Motor neuron (in vitro differentiated cells): ENCODE measurements around the gene BRAT1. TPM values are rescaled to one million over a fixed set of nuclear protein-coding genes. Genes with fewer than 3 reads are reported as not detected.
A peak's percentile ranks its signal among the peaks of the same experiment; 100 is the strongest.
"Not testable (repeated sequence)": the region's sequence is repeated elsewhere in the genome, so short reads cannot be mapped to it uniquely, and the experiment has no call there.

Source experiments
- ATAC-seq, 8 experiments: fragments of 200-7000 bp; cut with Tn5 transposase; replicated peaks in 6 of 8; 2 replicates each; pipeline ENCODE4 v1.8.0; 2021; ENCODE audit warnings: mild to moderate bottlenecking in 8 of 8, moderate library complexity in 8 of 8
- H3K27ac ChIP-seq, 2 donors: fragments of 250-450 bp; sonication (Bioruptor Pico); 2 replicates each; pipeline ENCODE4 v1.9.0; 2021; ENCODE audit warnings: antibody characterized with exemption in 2 of 2, mild to moderate bottlenecking in 2 of 2, moderate library complexity in 1 of 2
- H3K4me1 ChIP-seq, 2 donors: fragments of 250-450 bp; sonication (Bioruptor Pico); replicated peaks in 1 of 2; 2 replicates each; pipeline ENCODE4 v1.6.1; 2021; ENCODE audit warnings: antibody characterized with exemption in 2 of 2, mild to moderate bottlenecking in 2 of 2, moderate library complexity in 1 of 2
- H3K4me3 ChIP-seq, 5 donors: fragments of 250-450 bp; sonication (Bioruptor Pico); 2 replicates each; pipeline ENCODE4 v1.9.0; 2021; ENCODE audit warnings: antibody characterized with exemption in 5 of 5, mild to moderate bottlenecking in 5 of 5, moderate library complexity in 4 of 5
- WGBS, 10 experiments: fragments of 450-650 bp; shearing (Covaris generic); methylation state at CpG; one replicate each; pipeline ENCODE4 v1.0.0; 2022; 5-methylcytosine and 5-hydroxymethylcytosine counted together
- in situ Hi-C, 9 experiments: fragments of 400-800 bp; cut with MboI; loops; one replicate each; pipeline ENCODE4 v1.15.0; 2021; ENCODE audit warnings: low sequenced_read_pairs in 9 of 9, low pct_unique_long_range_greater_than_20kb in 2 of 9; ENCODE audit not compliant: unreplicated experiment in 9 of 9
- total RNA-seq, 8 experiments: library from RNA; unstranded; fragments of 300-600 nt; gene quantifications; 2 replicates each; pipeline versions ENCODE4 v1.2.3 to v1.2.4, GENCODE V29; 2022

The BRAT1 gene
- total RNA-seq, 8 experiments from 2014 or later, result 11.9 to 25.9 (median 19.6) TPM

DNA sequence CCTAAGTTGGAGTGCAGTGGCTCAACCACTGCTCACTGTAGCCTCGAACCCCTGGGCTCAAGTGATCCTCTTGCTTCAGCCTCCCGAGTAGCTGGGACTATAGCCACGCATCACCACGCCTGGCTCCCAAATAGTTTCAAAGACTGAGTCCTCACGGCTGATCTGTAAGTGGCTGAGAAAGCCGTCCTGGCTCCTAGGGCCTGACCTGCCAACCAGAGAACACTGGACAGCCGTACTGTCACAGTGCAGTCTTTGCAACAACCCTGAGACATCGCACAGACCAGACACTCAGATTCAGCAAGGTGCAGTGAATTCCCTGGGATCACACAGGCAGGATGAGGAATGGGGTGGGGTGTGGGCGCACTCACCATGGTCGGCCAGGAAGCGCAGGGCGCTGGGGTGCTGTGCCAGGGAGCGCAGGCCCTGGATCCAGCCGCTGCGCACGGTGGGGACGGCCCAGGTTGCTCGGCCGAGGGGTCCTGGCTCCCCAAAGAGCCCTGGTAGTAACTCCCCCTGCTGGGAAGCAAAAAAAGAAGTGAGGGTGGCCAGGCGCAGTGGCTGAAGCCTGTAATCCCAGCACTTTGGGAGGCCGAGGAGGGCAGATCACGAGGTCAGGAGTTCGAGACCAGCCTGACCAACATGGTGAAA, 10.7 kb downstream of the BRAT1 start:
- in situ Hi-C loops, result no loop called here
- Histone ChIP-seq H3K4me1 (no peaks in the 10 kb centered on the region), H3K27ac (no peak overlapping the region), H3K4me3 (no peak overlapping the region)
- no peak for ATAC-seq
- 80 to 100% (median 98%) methylated on average over 1 to 8 of the region's 23 CpGs; no CpG with 5 or more reads in 3 of the 10 experiments for WGBS, 10 experiments

DNA sequence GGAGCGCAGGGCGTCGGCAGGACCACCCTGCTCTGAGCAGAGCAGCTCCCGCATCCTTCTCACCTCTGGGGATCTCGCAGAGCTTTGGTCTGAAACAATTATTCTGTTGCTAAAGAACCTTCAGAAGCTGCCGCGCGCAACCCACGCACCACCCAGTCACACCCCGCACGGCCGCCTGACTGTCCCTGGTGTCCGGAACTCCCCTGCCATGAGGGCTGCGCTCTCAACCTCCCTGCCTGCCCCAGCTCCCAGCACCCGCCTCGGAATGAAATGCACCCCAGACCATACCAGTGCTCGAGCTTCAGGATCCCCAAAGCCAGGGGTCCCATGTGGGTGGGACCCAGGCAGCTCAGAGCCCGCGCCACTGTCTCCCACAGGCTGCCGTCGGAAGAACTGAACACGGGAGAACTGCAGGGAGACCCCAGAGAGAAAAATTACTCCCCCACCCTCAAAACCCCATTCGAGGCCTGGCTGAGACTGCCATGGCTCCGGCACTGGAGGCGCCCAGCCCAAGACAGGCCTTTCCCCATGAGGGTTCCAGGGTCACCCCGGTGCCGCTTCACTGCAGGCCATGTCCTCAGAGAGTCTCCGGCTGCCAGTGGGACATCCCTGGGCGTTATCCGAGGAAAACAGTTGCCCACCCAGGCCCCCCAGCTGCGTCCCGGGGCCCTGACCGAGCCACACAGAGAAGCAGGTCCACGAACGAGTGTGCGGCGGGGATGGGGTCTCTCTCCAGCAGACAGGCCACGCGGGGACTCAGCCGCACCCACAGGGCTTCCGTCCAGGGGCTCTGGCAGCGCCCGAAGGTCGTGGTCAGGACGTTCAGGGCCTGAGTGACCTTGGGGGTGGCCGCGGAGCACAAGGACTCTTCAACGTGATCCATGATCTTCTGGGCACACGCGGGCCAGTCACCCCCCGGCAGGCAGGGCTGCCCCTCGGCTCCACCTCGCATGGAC, 12.1 kb downstream of the BRAT1 start:
- Histone ChIP-seq H3K4me3 (no peak overlapping the region), H3K27ac (no peak overlapping the region), H3K4me1 (no peaks in the 10 kb centered on the region)
- no peak for ATAC-seq
- in situ Hi-C loops, result no loop called here
- WGBS, 10 experiments, result 80 to 100% (median 97%) methylated on average over 1 to 5 of the region's 53 CpGs; no CpG with 5 or more reads in 3 of the 10 experiments

DNA sequence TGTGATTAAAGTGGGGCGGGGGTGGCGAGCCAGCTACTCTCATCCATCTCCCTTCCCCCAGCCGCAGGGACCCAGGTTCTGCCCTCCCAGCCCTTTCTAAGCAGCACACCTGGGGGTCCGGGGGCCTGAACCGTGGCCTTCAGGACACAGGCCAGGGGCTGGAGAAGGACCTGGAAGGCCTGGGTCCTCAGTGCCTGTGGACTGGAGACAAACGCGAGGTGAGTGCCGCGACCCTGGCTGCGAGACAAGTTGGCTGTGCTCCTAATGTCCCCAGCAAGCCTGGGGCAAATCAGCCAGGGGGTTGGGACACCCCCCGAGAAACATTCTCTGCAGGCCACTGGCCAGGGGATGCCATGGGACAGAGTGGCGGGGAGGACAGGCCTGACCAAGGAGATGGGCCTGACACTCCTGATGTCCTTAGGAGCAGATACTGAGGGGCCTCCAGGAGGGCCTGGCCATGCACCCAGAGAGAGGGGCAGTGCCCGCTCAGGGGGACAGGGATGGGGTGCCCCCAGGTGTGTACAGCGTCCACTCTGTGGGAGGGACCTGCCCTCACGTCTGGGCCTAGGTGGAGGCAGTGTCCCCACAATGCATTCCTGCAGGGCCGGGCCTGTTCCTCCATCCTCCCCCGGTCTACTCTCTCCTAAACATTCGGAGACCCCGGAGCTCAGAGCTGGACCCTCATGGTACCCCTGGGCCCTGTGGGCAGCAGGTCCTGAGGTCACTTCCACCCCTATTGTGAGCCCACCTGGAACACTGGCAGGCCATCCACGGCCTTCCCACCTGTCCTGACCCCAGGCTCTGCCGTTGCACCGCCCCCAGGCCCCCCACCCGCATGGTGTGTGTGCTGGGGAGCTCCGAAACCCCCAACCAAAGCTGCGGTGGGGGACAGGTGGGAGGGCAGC, 13.1 kb downstream of the BRAT1 start:
- peak in 3 of 8 experiments; percentile 6 to 12 (median 9) for ATAC-seq
- H3K27ac ChIP-seq, result no peak overlapping the region
- WGBS, 10 experiments, result 93% methylated on average over 3 of the region's 25 CpGs; no CpG with 5 or more reads in 9 of the 10 experiments
- H3K4me3 ChIP-seq, result no peak overlapping the region
- no peaks in the 10 kb centered on the region for H3K4me1 ChIP-seq
- in situ Hi-C loops, result no loop called here

DNA sequence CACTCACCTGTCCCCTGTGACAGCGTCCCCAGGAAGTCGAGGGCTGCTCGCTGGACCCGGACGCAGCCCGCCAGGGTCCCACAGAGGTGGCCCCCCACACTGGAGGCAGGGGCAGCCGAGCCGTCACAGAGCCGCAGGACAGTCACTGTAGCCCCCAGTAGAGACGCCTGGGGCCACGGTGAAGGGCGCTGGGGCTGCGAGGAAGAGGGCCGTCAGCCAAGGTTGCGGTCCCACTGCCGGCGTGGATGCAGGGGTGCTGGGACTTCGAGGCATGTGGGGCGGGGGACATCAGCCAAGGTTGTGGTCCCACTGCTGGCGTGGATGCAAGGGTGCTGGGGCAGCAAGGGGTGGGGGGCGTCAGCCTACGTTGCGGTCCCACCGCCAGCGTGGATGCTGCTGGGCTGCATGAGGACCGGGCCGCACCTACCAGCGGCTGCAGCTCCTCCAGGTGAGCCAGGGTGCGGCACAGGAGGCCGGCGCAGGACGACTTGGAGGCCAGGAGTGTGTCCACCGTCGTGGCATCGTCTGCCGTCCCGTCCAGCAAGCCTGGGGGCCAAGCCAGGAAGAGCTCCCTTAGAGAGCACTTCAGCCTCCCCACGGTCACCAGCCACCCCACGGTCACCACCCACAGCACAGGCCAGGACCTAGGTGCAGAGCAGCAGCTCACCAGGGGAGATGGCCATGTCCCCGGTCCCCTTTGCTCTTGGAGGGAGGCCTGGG, 13.9 kb downstream of the BRAT1 start:
- in situ Hi-C loops, result no loop called here
- Histone ChIP-seq H3K27ac (no peak overlapping the region), H3K4me1 (no peaks in the 10 kb centered on the region), H3K4me3 (no peak overlapping the region)
- peak in 1 of 8 experiments; percentile 5 for ATAC-seq
- 92% methylated on average over 2 of the region's 40 CpGs; no CpG with 5 or more reads in 9 of the 10 experiments for WGBS, 10 experiments

DNA sequence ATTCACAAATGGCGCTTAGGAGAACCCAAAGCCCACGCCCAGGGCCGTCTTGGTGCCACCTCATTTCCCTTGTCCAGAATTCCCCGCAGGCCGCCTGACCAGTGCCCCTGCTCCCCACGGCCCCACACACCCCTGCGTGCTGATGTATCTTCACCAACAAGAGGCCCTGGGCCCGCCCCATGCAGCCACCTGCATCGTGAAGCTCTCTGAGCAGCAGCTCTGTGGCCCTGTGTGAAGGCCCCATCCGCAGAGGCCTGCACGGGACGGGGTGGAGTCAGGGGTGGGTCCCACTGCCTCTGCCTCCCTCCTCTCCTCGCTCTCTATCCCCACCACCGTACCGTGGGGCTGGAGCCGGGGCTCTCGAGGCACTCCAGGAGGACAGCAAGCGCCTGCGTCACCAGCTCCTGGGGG, 14.7 kb downstream of the BRAT1 start:
- Histone ChIP-seq H3K4me3 (no peak overlapping the region), H3K4me1 (no peaks in the 10 kb centered on the region), H3K27ac (no peak overlapping the region)
- in situ Hi-C loops, result no loop called here
- peak in 5 of 8 experiments; percentile 6 to 61 (median 55) for ATAC-seq
- 100% methylated on average over 3 of the region's 19 CpGs; no CpG with 5 or more reads in 9 of the 10 experiments for WGBS, 10 experiments

DNA sequence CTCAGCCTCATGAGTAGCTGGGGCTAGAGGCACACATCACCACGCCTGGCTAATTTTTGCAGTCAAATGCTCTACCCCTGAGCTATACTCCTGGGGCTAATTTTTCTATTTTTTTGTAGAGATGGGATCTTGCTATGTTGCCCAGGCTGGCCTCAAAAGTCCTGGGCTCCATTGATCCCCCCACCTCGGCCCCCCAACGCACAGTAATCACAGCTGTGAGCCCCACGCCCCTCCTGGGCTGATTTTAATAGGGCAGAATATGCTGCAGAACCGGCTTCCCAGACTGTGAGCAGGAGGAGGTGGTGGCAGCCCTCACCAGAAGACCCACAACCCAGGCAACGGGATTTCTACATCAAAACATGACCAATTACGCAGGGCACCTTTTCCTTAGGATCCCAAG, 15.2 kb downstream of the BRAT1 start:
- H3K4me3 ChIP-seq, result no peak overlapping the region
- no peak overlapping the region for H3K27ac ChIP-seq
- ATAC-seq, result no peak
- H3K4me1 ChIP-seq, result no peaks in the 10 kb centered on the region
- 100% methylated on average over 1 to 3 of the region's 7 CpGs; no CpG with 5 or more reads in 8 of the 10 experiments for WGBS, 10 experiments
- in situ Hi-C loops, result no loop called here

DNA sequence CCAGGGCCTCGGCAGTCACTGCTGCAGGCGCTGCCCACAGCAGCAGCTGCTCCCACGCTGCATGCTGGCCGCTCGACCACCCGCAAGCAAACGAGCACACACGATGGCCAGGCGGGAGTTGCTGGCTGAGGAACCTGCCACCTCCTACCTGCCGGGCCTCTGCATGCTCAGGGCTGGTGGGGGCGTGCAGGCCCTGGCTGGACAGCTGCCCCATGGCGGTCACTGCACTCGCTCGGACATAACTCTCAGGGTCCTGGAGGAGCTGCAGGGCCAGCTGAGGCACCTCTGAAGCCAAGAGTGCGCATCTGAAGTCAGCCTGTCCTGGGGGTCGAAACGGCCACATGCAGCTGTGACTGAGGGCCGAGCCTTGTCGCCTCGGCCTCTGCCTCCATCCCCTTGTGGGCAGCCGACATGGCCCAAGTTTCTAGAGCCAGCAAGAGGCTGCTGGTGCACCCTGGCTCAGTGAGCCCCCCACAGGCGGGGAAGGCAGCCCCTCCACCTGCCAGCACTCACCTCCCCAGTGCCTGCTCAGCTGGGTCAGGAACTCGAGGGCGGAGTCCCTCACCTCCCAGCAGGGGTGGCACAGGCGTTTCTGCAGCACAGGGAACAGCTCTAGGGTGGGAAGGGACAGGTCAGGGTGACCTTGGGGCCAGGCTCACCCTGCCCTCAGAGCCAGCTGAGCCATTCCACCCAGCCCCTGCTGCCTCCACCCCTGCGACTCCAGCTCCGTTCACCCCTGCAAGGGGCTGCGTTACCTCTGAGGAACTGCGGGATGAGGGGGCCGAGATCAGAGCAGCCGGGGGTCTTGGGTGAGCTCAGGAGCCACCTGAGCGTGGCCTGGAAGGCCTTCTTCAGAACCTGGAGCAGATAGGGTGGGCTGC, 16.1 kb downstream of the BRAT1 start:
- in situ Hi-C loops, result no loop called here
- 80 to 100% (median 93%) methylated on average over 1 to 8 of the region's 32 CpGs; no CpG with 5 or more reads in 5 of the 10 experiments for WGBS, 10 experiments
- H3K4me3 ChIP-seq, result no peak overlapping the region
- no peak overlapping the region for H3K27ac ChIP-seq
- peak in 1 of 8 experiments; percentile 4 for ATAC-seq
- H3K4me1 ChIP-seq, result no peaks in the 10 kb centered on the region

DNA sequence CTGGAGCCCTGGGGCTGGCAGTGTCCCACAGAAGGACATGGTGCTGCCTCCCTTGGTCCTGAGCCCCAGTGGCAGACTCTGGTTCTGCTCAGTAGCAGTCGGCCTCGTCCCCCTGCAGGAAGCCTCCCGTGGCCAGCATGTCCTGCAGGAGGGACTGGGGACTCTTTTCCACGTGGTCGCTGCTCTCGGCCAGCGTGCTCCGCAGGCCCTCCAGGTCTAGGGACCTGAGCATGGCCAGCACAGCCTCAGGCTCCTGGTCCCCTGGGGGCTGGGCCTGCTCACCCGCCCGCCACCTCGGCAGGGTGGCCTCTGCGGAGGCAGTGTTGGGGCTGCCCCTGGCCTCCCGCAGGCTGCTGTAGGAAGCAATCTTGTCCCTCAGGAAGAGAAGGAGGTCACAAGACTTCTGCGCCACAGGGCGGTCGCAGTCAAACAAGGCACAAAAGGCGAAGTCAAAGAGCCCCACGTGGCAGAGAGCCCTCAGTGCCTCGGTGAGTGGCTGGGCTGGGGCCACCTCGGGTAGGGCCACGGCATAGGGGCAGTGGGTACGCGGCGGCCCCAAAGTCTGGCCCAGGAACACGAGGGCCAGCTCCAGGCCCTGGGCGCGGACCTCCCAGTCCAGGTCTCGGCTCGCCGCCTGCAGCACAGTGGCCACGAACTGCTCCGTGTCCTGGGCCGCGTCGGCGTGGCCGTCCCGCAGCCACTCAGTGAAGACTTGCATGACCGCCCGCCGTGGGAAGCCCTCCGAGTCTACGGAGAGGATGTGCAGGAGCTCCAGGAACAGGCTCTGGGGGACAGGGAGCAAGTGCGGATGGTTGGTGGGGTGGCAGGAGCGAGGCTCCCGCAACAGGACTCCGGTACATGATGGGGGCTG, 17.1 kb downstream of the BRAT1 start:
- H3K27ac ChIP-seq, result peak overlapping the region in 1 of 2 donors; percentile 17
- in situ Hi-C loops, result no loop called here

DNA sequence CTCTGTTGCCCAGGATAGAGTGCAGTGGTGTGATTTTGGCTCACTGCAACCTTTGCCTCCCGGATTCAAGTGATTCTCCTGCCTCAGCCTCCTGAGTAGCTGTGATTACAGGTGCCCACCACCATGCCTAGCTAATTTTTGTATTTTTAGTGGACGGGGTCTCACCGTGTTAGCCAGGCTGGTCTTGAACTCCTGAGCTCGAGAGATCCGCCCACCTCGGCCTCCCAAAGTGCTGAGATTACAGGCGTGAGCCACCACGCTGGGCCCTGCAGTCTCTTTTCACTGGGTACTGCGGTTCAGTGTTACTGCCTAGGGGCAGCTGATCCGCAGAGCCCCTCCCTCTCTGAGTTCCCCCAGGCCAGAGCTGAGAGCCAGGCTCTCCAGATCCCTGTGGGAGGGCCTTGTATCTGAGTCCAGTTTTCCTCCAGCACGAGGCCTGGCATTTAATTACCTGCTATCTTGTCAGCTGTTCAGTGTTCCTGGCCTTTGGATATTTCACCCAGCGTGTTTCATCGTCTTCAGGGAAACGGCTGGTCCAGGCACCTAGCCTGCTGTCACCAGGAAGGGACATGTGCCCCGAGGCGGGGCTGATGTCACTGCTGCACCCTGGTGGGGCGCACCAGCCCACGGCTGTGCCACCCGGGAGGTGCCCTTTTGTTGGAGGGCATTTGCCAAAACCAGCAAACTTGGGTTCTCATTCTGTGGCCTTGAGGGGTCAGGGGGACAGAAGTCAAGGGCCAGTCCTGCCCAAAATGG, 19.3 kb downstream of the BRAT1 start:
- ATAC-seq, result peak in 1 of 8 experiments; percentile 14
- H3K27ac ChIP-seq, H3K4me1 ChIP-seq, in situ Hi-C loops, H3K4me3 ChIP-seq: not testable (repeated sequence)
- WGBS, 10 experiments, result no CpG with 5 or more reads among the region's 19 CpGs

More for the DNA sequence above, 17.1 kb downstream of the BRAT1 start:
- ATAC-seq, result peak in 3 of 8 experiments; percentile 7 to 13 (median 11)
- 77 to 100% (median 96%) methylated on average over 3 to 13 of the region's 47 CpGs; no CpG with 5 or more reads in 5 of the 10 experiments for WGBS, 10 experiments
- H3K4me1 ChIP-seq, result no peaks in the 10 kb centered on the region
- H3K4me3 ChIP-seq, result no peak overlapping the region

DNA sequence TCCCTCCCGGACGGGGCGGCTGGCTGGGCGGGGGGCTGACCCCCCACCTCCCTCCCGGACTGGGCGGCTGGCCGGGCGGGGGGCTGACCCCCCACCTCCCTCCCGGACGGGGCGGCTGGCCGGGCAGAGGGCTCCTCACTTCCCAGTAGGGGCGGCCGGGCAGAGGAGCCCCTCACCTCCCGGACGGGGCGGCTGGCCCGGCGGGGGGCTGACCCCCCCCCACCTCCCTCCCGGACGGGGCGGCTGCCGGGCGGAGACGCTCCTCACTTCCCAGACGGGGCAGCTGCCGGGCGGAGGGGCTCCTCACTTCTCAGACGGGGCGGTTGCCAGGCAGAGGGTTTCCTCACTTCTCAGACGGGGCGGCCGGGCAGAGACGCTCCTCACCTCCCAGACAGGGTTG, 21.1 kb downstream of the BRAT1 start:
- in situ Hi-C loops, H3K27ac ChIP-seq, ATAC-seq, H3K4me3 ChIP-seq, H3K4me1 ChIP-seq: not testable (repeated sequence)
- no CpG with 5 or more reads among the region's 34 CpGs for WGBS, 10 experiments
